H9 (cell line): ENCODE data around the gene PLCXD1. TPM values are rescaled to one million over a fixed set of nuclear protein-coding genes. Genes with fewer than 3 reads are reported as not detected.
A peak's percentile ranks its signal among the peaks of the same experiment; 100 is the strongest.

ENCODE experiments used
- DNase-seq: peaks from one replicate; pipeline ENCODE4 v3.0.0-alpha.2; 2017
- H2AFZ ChIP-seq: one replicate; pipeline ENCODE4 v1.6.1; 2013; ENCODE audit warnings: mild to moderate bottlenecking, low read length, control low read depth, moderate library complexity
- H2AK5ac ChIP-seq: 2 replicates; pipeline ENCODE4 v1.6.1; 2013; ENCODE audit warnings: low read length, control low read depth, mixed read lengths; ENCODE audit not compliant: insufficient read length
- H2BK120ac ChIP-seq: one replicate; pipeline ENCODE4 v1.6.1; 2013; ENCODE audit warnings: low read depth, mild to moderate bottlenecking, low read length, control low read depth, inconsistent platforms; ENCODE audit not compliant: poor library complexity, severe bottlenecking
- H2BK12ac ChIP-seq: 2 replicates; pipeline ENCODE4 v1.6.1; 2013; ENCODE audit warnings: low read length, control low read depth, mixed read lengths, low read depth; ENCODE audit not compliant: insufficient read length
- H2BK15ac ChIP-seq: 2 replicates; pipeline ENCODE4 v1.6.1; 2013; ENCODE audit warnings: low read depth, low read length, control low read depth
- H2BK20ac ChIP-seq: one replicate; pipeline ENCODE4 v1.6.1; 2013; ENCODE audit warnings: low read depth, mild to moderate bottlenecking, low read length, control low read depth, inconsistent platforms; ENCODE audit not compliant: poor library complexity, severe bottlenecking
- H2BK5ac ChIP-seq: 2 replicates; pipeline ENCODE4 v1.6.1; 2013; ENCODE audit warnings: low read length, control low read depth, mixed read lengths; ENCODE audit not compliant: insufficient read length
- H3K14ac ChIP-seq: 2 replicates; pipeline ENCODE4 v1.6.1; 2013; ENCODE audit warnings: low read length, control low read depth; ENCODE audit not compliant: insufficient read depth
- H3K18ac ChIP-seq: 2 replicates; pipeline ENCODE4 v1.6.1; 2013; ENCODE audit warnings: low read depth, mild to moderate bottlenecking, mixed read lengths, low read length, control low read depth; ENCODE audit not compliant: insufficient read length
- H3K23ac ChIP-seq: 2 replicates; pipeline ENCODE4 v1.6.1; 2013; ENCODE audit warnings: low read length, control low read depth, mixed read lengths, low read depth; ENCODE audit not compliant: insufficient read length
- H3K23me2 ChIP-seq: 2 replicates; pipeline ENCODE4 v1.6.1; 2013; ENCODE audit warnings: low read depth, mild to moderate bottlenecking, mixed read lengths, low read length, control low read depth; ENCODE audit not compliant: insufficient read length, poor library complexity, severe bottlenecking
- H3K27ac ChIP-seq: 2 replicates; pipeline ENCODE4 v1.5.1; 2013; ENCODE audit warnings: low read length, control low read depth, mixed read lengths, low read depth; ENCODE audit not compliant: insufficient read length
- H3K27me3 ChIP-seq: 2 replicates; pipeline ENCODE4 v1.6.1; 2013; ENCODE audit warnings: low read length, control low read depth, inconsistent platforms; ENCODE audit not compliant: insufficient read depth
- H3K4ac ChIP-seq: 2 replicates; pipeline ENCODE4 v1.6.1; 2013; ENCODE audit warnings: low read depth, mild to moderate bottlenecking, control low read depth, inconsistent platforms, low read length, moderate library complexity
- H3K4me1 ChIP-seq: 2 replicates; pipeline ENCODE4 v1.6.1; 2013; ENCODE audit warnings: low read length, control low read depth, inconsistent platforms; ENCODE audit not compliant: insufficient read depth
- H3K4me2 ChIP-seq: 2 replicates; pipeline ENCODE4 v1.6.1; 2013; ENCODE audit warnings: low read length, control low read depth, mixed read lengths; ENCODE audit not compliant: insufficient read length, insufficient read depth
- H3K56ac ChIP-seq: 2 replicates; pipeline ENCODE4 v1.6.1; 2013; ENCODE audit warnings: low read depth, mild to moderate bottlenecking, mixed read lengths, low read length, control low read depth; ENCODE audit not compliant: insufficient read length
- H3K79me1 ChIP-seq: 2 replicates; pipeline ENCODE4 v1.6.1; 2013; ENCODE audit warnings: low read depth, mild to moderate bottlenecking, moderate library complexity, low read length, control low read depth, inconsistent platforms; ENCODE audit not compliant: insufficient read depth, poor library complexity, severe bottlenecking
- H3K79me2 ChIP-seq: 2 replicates; pipeline ENCODE4 v1.6.1; 2013; ENCODE audit warnings: low read length, control low read depth, inconsistent platforms; ENCODE audit not compliant: insufficient read depth
- H3K9ac ChIP-seq: 2 replicates; pipeline ENCODE4 v1.6.1; 2013; ENCODE audit warnings: low read length, control low read depth, mixed read lengths; ENCODE audit not compliant: insufficient read length; ENCODE audit errors: extremely low read depth
- H3K9me3 ChIP-seq: one replicate; pipeline ENCODE4 v1.6.1; 2013; ENCODE audit warnings: low read depth, low read length, inconsistent platforms; ENCODE audit not compliant: control insufficient read depth
- H3T11ph ChIP-seq: one replicate; pipeline ENCODE4 v1.6.1; 2013; ENCODE audit warnings: mild to moderate bottlenecking, low read length, control low read depth, inconsistent platforms
- H4K20me1 ChIP-seq: one replicate; pipeline ENCODE4 v1.6.1; 2013; ENCODE audit not compliant: control insufficient read depth, insufficient read length, insufficient read depth
- H4K5ac ChIP-seq: 2 replicates; pipeline ENCODE4 v1.6.1; 2013; ENCODE audit warnings: low read depth, mild to moderate bottlenecking, mixed read lengths, low read length, control low read depth; ENCODE audit not compliant: insufficient read length
- H4K8ac ChIP-seq: replicated peaks from 2 replicates; pipeline ENCODE4 v1.6.1; 2013; ENCODE audit warnings: low read length, control low read depth, mixed read lengths, low read depth; ENCODE audit not compliant: insufficient read length
- H4K91ac ChIP-seq: 2 replicates; pipeline ENCODE4 v1.6.1; 2013; ENCODE audit warnings: low read depth, mild to moderate bottlenecking, moderate library complexity, mixed read lengths, low read length, control low read depth; ENCODE audit not compliant: insufficient read length
- H3K27ac Mint-ChIP-seq, 3 experiments: 2 replicates in 2 of 3; 3 replicates in 1 of 3; pipeline ENCODE4 v1.8.0; 2020 to 2021; ENCODE audit warnings: mixed read lengths in 3 of 3, mild to moderate bottlenecking in 1 of 3, moderate library complexity in 1 of 3
- H3K27me3 Mint-ChIP-seq: 2 replicates; pipeline ENCODE4 v1.8.0; 2021; ENCODE audit warnings: low read depth, mild to moderate bottlenecking, moderate library complexity, mixed read lengths
- H3K36me3 Mint-ChIP-seq, 3 experiments: 2 replicates in 2 of 3; 3 replicates in 1 of 3; pipeline ENCODE4 v1.8.0; 2020 to 2021; ENCODE audit warnings: low read depth in 3 of 3, mixed read lengths in 3 of 3; ENCODE audit not compliant: insufficient read depth in 1 of 3
- H3K4me1 Mint-ChIP-seq, 2 experiments: 2 replicates each; pipeline ENCODE4 v1.8.0; 2020; ENCODE audit warnings: mixed read lengths in 2 of 2
- H3K4me3 Mint-ChIP-seq, 2 experiments: 2 replicates in 1 of 2; 3 replicates in 1 of 2; pipeline ENCODE4 v1.8.0; 2020 to 2021; ENCODE audit warnings: mild to moderate bottlenecking in 2 of 2, mixed read lengths in 2 of 2, moderate library complexity in 1 of 2
- H3K9me3 Mint-ChIP-seq, 2 experiments: 2 replicates in 1 of 2; 3 replicates in 1 of 2; pipeline ENCODE4 v1.8.0; 2020; ENCODE audit warnings: mild to moderate bottlenecking in 2 of 2, mixed read lengths in 2 of 2, moderate library complexity in 1 of 2
- CTCF ChIP-seq: fragments of 200-600 bp; sonication (generic); conservative IDR thresholded peaks from 3 replicates; pipeline ENCODE4 v1.8.0; 2021; ENCODE audit warnings: antibody characterized with exemption, mild to moderate bottlenecking
- WGBS: extraction: QIAGEN DNeasy Blood & Tissue Kit; methylation state at CpG from one replicate; pipeline ENCODE4 v1.1.7; 2013; ENCODE audit warnings: missing lambda C conversion rate, low lambda C conversion rate, mixed read lengths; ENCODE audit not compliant: insufficient read length; ENCODE audit errors: extremely low coverage; 5-methylcytosine and 5-hydroxymethylcytosine counted together
- total RNA-seq: library from RNA; stranded (reverse); gene quantifications from 2 replicates; pipeline ENCODE4 v1.2.1, GENCODE V29; 2021

PLCXD1 gene
- total RNA-seq, 1 experiment from 2014 or later: 96.5 TPM

GRCh38 chrX:331825-332495 lies 50.8 kb downstream of the PLCXD1 start:
- Histone ChIP-seq H2BK12ac (no peak overlapping the region), H4K91ac (no peak overlapping the region), H4K20me1 (no peaks in the 10 kb centered on the region), H3K9ac (no peak overlapping the region), H2AFZ (no peak overlapping the region), H2BK120ac (no peak overlapping the region), H3K14ac (no peak overlapping the region; the same call in 1 of the 2 replicates), H4K5ac (no peak overlapping the region), H3K56ac (no peak overlapping the region), H3K4me1 (no peaks in the 10 kb centered on the region), H3K23me2 (no peaks in the 10 kb centered on the region), H3K4ac (no peak overlapping the region), H3K9me3 (no peaks in the 10 kb centered on the region), H3K27ac (no peak overlapping the region), H3K23ac (no peak overlapping the region), H3K79me2 (no peaks in the 10 kb centered on the region), H2BK5ac (no peak overlapping the region), H2AK5ac (no peak overlapping the region), H2BK20ac (no peak overlapping the region), H3K4me2 (no peak overlapping the region), H3K27me3 (no peaks in the 10 kb centered on the region), H3T11ph (no peak overlapping the region), H3K18ac (no peak overlapping the region), H4K8ac (no peak overlapping the region), H2BK15ac (no peak overlapping the region), H3K79me1 (no peaks in the 10 kb centered on the region)
- no CpG with 5 or more reads among the region's 35 CpGs for WGBS
- no peak overlapping the region for H3K27ac Mint-ChIP-seq
- 0 out of 4 replicates have a peak, but pooled peaks cover 0 to 2% of the 10 kb centered on the region in 2 experiments for H3K4me1 Mint-ChIP-seq
- H3K4me3 Mint-ChIP-seq: peak overlapping the region in 1 of 2 experiments; percentile 30; a peak in 1 of 5 replicates
- peaks cover 11 to 12% of the 10 kb centered on the region in 2 experiments for H3K9me3 Mint-ChIP-seq
- peaks cover 3% of the 10 kb centered on the region for H3K27me3 Mint-ChIP-seq
- TF ChIP-seq CTCF: no peak
- peaks cover 5 to 22% (median 14%) of the 10 kb centered on the region in 3 experiments; a peak in 6 of 7 replicates for H3K36me3 Mint-ChIP-seq
- no peak for DNase-seq
